HL-60/S4 treated with retinoic acid at 250 ng/mL for 4 days and 3 days (cell line): ENCODE data around the gene FAM234A.

Source experiments
- in situ Hi-C: fragments of 300-500 bp; cut with MboI; formaldehyde crosslinking; loops from 2 replicates; pipeline ENCODE4 v1.7.0; 2022; ENCODE audit warnings: low sequenced_read_pairs

FAM234A gene

DNA sequence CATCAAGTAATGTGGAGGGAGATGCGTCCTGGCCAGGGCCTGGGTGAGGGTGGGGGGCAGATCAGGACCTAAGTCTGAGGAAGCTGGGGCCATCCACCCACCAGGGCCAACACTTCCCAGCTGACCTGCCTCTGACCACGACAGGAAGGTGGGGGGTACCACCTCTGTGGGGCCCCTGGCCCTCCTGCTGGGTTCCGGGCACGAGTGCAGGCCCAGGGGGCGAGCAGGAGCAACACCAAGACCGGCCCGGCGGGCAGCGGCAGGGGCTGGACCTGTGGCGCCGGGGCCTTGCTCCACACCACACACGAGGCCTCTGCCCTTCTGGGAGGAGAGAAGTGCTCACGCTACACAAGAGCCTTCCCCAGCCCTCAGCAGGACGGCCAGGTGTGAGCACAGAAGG is 61.7 kb downstream of the FAM234A start:
- in situ Hi-C loops, result no loop called here

- in situ Hi-C loops, result no loop called here
Observed at GRCh38 chr16:296806-297510, 62.3 kb downstream of the FAM234A start.

- in situ Hi-C loops, result no loop called here
Observed at GRCh38 chr16:297832-298231, 63.2 kb downstream of the FAM234A start.

DNA sequence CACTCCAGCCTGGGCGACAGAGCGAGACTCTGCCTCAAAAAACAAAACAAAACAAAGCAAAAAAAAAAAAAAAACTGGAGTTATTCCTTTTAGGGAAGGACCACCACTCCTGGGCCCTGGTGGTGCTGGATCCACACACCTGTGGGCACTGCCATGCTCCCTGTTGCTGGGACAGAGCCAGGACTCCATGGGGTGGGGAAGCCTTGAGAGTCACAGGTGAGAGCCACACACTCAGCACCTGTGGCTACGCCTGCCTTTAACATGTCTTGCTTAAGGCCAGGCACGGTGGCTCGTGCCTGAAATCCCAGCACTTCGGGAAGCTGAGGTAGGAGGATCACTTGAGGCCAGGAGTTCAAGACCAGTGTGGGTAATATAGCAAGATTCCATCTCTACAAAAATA is 66.6 kb downstream of the FAM234A start:
- in situ Hi-C loops, result no loop called here

DNA sequence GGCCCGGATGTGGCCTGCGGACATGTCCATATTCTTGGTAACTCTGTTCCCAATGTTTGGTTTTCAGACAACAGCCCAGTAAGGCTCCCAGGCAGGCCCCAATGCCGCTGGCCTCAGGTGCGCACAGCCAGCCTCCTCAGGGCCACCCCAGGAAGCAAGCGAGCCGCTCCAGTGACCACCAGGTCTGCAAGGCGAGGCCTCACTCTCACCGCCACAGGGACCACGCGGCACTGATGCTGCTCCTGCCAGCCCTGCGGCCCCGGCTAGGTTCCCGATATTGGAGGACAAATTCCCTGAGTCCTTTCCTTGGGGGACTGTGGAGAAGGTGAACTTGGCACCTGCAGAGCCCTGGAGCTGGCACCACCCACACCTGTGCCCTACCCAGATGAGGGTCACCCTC is 67.3 kb downstream of the FAM234A start:
- in situ Hi-C loops, result no loop called here

GRCh38 chr16:303760-304505 is 69.3 kb downstream of the FAM234A start:
- in situ Hi-C loops, result no loop called here

DNA sequence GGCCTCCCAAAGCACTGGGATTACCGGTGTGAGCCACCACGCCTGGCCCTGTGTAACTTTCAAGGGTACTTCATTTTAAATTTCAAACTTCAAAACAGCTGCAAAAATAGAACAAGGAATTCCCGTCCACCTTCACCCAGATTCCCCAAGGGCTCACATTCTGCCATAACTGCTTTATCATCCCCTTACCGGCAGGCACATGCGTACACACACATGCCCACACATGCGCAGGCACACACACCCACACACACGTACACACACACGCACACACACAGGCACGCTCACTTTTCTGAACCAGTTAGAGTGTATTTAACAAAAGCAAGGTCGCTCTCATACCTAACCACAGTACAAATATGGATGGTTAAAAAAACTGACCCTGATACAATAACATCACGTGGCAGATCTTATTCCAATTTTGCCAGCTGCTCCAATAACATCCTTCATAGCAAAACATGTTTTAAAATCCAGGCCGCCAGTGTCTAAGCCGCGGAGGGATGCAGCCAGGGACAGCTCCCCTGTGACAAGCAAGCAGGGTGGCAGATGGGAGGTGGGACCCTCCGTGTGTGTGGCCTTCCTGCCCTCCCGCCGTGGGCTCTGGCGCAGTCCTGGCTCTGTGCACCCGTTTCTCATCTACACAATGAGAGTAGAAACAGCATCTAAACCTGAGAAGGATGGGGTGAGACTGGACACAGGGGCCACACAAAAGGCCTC is 71.5 kb downstream of the FAM234A start:
- in situ Hi-C loops, result no loop called here

- in situ Hi-C loops, result no loop called here
Observed at GRCh38 chr16:306911-307370, 72.3 kb downstream of the FAM234A start.

DNA sequence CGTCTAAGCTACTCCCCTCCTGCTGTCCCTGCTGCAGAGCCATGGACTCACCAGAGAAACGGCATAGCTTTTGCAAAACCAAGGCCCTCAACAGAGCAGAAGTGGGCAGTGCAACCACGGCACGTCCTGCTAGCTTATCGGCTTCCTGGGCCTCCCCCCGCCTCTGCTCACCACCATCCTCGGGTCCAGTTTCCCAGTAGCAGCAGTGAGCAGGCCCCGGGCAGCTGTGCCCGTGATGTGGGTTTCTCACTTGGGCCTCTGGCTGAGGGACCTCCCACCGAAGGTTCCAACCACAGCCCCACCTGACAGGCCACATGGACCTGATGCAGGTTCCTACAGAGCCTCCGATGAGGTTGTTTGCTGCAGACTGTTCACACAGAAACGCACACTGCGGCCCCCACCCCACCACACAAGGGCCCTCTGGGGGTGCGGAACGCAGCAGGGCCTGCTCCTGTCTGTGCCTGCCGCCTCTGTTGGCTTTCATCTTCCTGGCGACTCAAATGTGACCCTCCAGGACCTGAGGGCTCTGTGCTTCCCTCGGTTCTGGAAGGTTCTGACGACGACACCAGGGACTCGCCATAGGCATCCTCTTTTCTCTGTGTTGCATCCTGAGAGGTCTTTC is 73.2 kb downstream of the FAM234A start:
- in situ Hi-C loops, result no loop called here

- in situ Hi-C loops, result no loop called here
Observed at GRCh38 chr16:309476-309875, 74.9 kb downstream of the FAM234A start.

DNA sequence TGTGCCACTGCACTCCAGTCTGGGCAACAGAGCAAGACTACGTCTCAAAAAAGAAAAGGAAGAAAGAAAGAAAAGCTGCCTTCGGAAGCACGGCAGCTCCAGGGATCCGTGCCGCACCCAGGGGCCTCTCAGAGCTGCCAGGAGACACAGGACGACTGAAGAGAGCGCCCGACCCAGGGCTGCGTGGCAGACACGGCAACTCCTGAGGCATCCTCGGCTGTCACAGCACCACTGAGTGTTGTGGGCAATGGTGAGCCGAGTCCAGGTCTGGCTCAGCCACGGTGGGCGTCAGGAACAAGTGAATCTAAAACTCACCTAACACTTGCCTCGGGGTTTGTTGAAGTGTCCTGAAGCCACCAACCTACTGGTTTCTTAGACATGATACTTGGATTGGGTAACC is 77.1 kb downstream of the FAM234A start:
- in situ Hi-C loops, result no loop called here

- in situ Hi-C loops, result no loop called here
Observed at GRCh38 chr16:314351-314750, 79.7 kb downstream of the FAM234A start.

- in situ Hi-C loops, result no loop called here
Observed at GRCh38 chr16:314795-315299, 80.2 kb downstream of the FAM234A start.
